ENCODE measurements around the gene INTS11.

DNA sequence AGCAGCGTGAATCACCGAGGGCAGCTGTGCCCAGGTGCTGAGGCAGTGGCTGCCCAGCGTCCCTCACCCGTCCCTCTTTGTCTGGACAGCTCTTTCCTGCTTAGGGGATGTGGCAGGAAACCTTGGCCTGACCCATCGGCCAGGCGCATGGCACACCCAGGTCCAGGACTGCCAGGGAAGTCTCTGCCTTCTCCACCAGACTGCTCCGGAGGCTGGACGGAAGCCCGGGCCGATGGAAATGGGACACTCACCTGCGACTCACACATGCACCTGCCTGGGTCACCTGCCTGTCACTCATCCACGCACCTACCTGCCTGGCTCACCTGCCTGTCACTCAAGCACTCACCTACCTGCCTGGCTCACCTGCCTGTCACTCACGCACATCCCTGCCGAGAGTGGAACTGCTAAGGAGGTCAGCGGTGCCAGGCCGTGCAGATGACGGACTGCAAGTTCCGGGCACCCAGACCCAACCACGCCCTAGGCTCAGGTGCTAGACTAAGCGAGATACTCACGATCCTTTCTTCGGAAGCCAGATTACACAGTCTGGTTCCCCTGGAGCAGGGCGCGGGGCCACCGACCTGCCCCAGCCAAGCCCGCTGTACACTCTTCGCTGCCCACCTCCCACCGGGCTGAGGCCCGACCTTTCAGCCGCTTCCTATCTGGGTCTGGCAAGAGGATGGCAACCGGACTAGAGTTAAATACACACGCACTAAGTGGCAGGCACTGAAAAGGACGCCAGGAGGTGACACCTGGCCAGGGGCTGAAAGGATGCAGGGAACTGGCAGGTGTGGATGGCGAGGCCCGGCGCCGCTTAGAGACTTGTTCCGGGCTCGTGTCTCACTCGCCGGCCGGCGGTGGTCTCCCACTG, 51.9 kb downstream of the INTS11 start:
- TF ChIP-seq SP1 (IDR thresholded peaks at IDR 0.05) (no peak), FOXA1 (IDR thresholded peaks at IDR 0.05) (no peak)

All from HEK293T (cell line).